ENCODE data around the gene HDAC4.

- TF ChIP-seq CTCF (IDR thresholded peaks at IDR 0.05; ENCODE audit: insufficient read depth, low read length, poor library complexity, severe bottlenecking) (no peak), EZH2phosphoT487 (conservative IDR thresholded peaks at IDR 0.05; ENCODE audit: low read length) (no peak)
Observed at GRCh38 chr2:239116456-239117246, 284.2 kb downstream of the HDAC4 start.
